K562 (cell line): ENCODE measurements around the gene ITGB5. TPM values are rescaled to one million over a fixed set of nuclear protein-coding genes. Genes with fewer than 3 reads are reported as not detected.
A peak's percentile ranks its signal among the peaks of the same experiment; 100 is the strongest.

Experiments
- CEBPZ ChIP-seq: fragments of 150-350 bp; IDR thresholded peaks from 2 replicates; pipeline ENCODE4 v1.6.1; 2014; ENCODE audit warnings: low read depth, mild to moderate bottlenecking, low read length, borderline replicate concordance
- CHD7 ChIP-seq: fragments of 200-600 bp; sonication (generic); IDR thresholded peaks from one replicate; pipeline ENCODE4 v1.6.1; 2012; ENCODE audit warnings: mild to moderate bottlenecking, low read depth, low read length, inconsistent platforms
- HOXB6 ChIP-seq: fragments of 250-450 bp; sonication (Bioruptor Pico); IDR thresholded peaks from 2 replicates; pipeline ENCODE4 v1.5.1; 2022; ENCODE audit warnings: mild to moderate bottlenecking, borderline replicate concordance
- IRF1 ChIP-seq: sonication (generic); formaldehyde crosslinking; IDR thresholded peaks from 2 replicates; pipeline ENCODE4 v1.8.0; 2022; ENCODE audit warnings: missing genetic modification reagents, mild to moderate bottlenecking, borderline replicate concordance
- KLF13 ChIP-seq: fragments of 450-650 bp; IDR thresholded peaks from 2 replicates; pipeline ENCODE4 v1.6.1; 2016; ENCODE audit warnings: missing genetic modification characterization, low read depth, mild to moderate bottlenecking, missing compliant biosample characterization, moderate library complexity, borderline replicate concordance
- RAD51 ChIP-seq: fragments of 450-650 bp; IDR thresholded peaks from 2 replicates; pipeline ENCODE4 v1.7.1; 2016; ENCODE audit warnings: low read depth, mild to moderate bottlenecking, borderline replicate concordance
- RBM39 ChIP-seq: fragments of 200-400 bp; formaldehyde crosslinking; optimal IDR thresholded peaks from 2 replicates; pipeline ENCODE3; 2018; ENCODE audit warnings: low read depth, low read length
- RFX1 ChIP-seq: fragments of 450-650 bp; IDR thresholded peaks from 2 replicates; pipeline ENCODE4 v1.6.1; 2016; ENCODE audit warnings: mild to moderate bottlenecking, moderate library complexity
- TAF7 ChIP-seq: fragments of 450-650 bp; IDR thresholded peaks from 2 replicates; pipeline ENCODE4 v1.6.1; 2016; ENCODE audit warnings: missing genetic modification characterization, missing compliant biosample characterization
- ZNF239 ChIP-seq: fragments of 250-450 bp; sonication (Bioruptor Pico); IDR thresholded peaks from 2 replicates; pipeline ENCODE4 v1.4.0; 2020; ENCODE audit warnings: mild to moderate bottlenecking
- ZNF75A ChIP-seq: fragments of 450-650 bp; formaldehyde crosslinking; IDR thresholded peaks from 2 replicates; pipeline ENCODE4 v1.4.0; 2020; ENCODE audit warnings: mild to moderate bottlenecking
- polyA plus RNA-seq, 8 experiments: library from polyadenylated mRNA; depleted of rRNA in 4 of 8; stranded (reverse) in 5 of 8; unstranded in 3 of 8; fragments of >200 nt; fragmentation: Nextera tagmentation in 2 of 8; fragmentation: Illumina TruSeq in 1 of 8; extraction: Ambion mirVana in 2 of 8; extraction: Trizol in 1 of 8; gene quantifications; 2 replicates each; pipeline versions ENCODE4 v1.2.1 to v1.2.3, GENCODE V29; 2011 to 2014; ENCODE audit warnings: inconsistent platforms in 1 of 8, missing spikeins in 1 of 8
- total RNA-seq, 7 experiments: library from RNA; depleted of rRNA in 6 of 7; stranded (reverse); fragments of >200 nt in 6 of 7; fragmentation: Illumina TruSeq in 2 of 7; extraction: Trizol in 2 of 7; gene quantifications; 2 replicates each; pipeline versions ENCODE4 v1.2.1 to v1.2.3, GENCODE V29; 2011 to 2021; ENCODE audit warnings: low replicate concordance in 1 of 7

The ITGB5 gene
- total and polyA plus RNA-seq, 9 of the 15 experiments (the other 6 are each of a cell fraction or from before 2014, with no cell fraction given): 1.7 to 46.8 (median 9.9) TPM

- TF ChIP-seq CHD7: no peak
- no peak for TF ChIP-seq ZNF75A (CRISPR knock-in tag)
- TF ChIP-seq KLF13 (tag): no peak
- TF ChIP-seq RBM39: no peak
- TF ChIP-seq IRF1 (CRISPR knock-in tag): no peak
- TF ChIP-seq TAF7 (tag): no peak
- TF ChIP-seq RAD51: peak; percentile 75
- TF ChIP-seq ZNF239: no peak
- TF ChIP-seq RFX1: no peak
- TF ChIP-seq HOXB6 (CRISPR knock-in tag): no peak
- TF ChIP-seq CEBPZ: no peak
Observed at GRCh38 chr3:124812291-124813265, 74.6 kb downstream of the ITGB5 start (continued).
